Sigmoid colon (tissue), 7 donors: ENCODE data around the gene HDAC4. TPM values are rescaled to one million over a fixed set of nuclear protein-coding genes. Genes with fewer than 3 reads are reported as not detected.

Experiments used
- DNase-seq: peaks from one replicate; pipeline ENCODE4 v3.0.0-alpha.2; 2019
- H3K27ac ChIP-seq, 4 donors: fragments of 200-600 bp; sonication (generic); one replicate each; pipeline ENCODE4 v1.5.1; 2016 to 2019; ENCODE audit warnings: mild to moderate bottlenecking in 1 of 4
- H3K27me3 ChIP-seq, 3 donors: fragments of 200-600 bp; sonication (generic); one replicate each; pipeline ENCODE4 v1.5.1; 2019; ENCODE audit warnings: mild to moderate bottlenecking in 1 of 3
- H3K36me3 ChIP-seq, 4 donors: fragments of 200-600 bp; sonication (generic); one replicate each; pipeline ENCODE4 v1.5.1; 2016 to 2019
- H3K4me1 ChIP-seq, 4 donors: fragments of 200-600 bp; sonication (generic); one replicate each; pipeline ENCODE4 v1.5.1; 2017 to 2019
- H3K4me3 ChIP-seq, 4 donors: fragments of 200-600 bp; sonication (generic); one replicate each; pipeline ENCODE4 v1.5.1; 2017 to 2019; ENCODE audit warnings: mild to moderate bottlenecking in 2 of 4, moderate library complexity in 1 of 4
- H3K9me3 ChIP-seq, 4 donors: fragments of 200-600 bp in 3 of 4; sonication (generic) in 3 of 4; one replicate each; pipeline versions ENCODE4 v1.5.1 to v1.6.1; 2013 to 2019
- CTCF ChIP-seq, 4 experiments: fragments of 450-650 bp in 3 of 4; fragments of 200-600 bp in 1 of 4; IDR thresholded peaks; one replicate each; pipeline ENCODE4 v1.5.1; 2016 to 2019; ENCODE audit warnings: antibody characterized with exemption in 4 of 4, mild to moderate bottlenecking in 3 of 4, moderate library complexity in 2 of 4
- EP300 ChIP-seq, 4 donors: sonication (generic); formaldehyde crosslinking; IDR thresholded peaks; one replicate each; pipeline ENCODE4 v1.6.1; 2017; ENCODE audit warnings: antibody characterized with exemption in 4 of 4
- POLR2A ChIP-seq, 2 donors: fragments of 450-650 bp; IDR thresholded peaks; one replicate each; pipeline ENCODE4 v1.6.1; 2016; ENCODE audit warnings: antibody characterized with exemption in 2 of 2, mild to moderate bottlenecking in 2 of 2, moderate library complexity in 2 of 2
- POLR2AphosphoS5 ChIP-seq, 4 donors: sonication (generic); formaldehyde crosslinking; IDR thresholded peaks; one replicate each; pipeline ENCODE4 v1.6.1; 2017; ENCODE audit warnings: antibody characterized with exemption in 4 of 4
- WGBS, 2 donors: extraction: QIAGEN DNeasy Blood & Tissue Kit; methylation state at CpG; one replicate each; pipeline ENCODE4 v1.1.7; 2013; 5-methylcytosine and 5-hydroxymethylcytosine counted together
- intact Hi-C: fragments of 100-400 bp; cut with DNase I; formaldehyde crosslinking; loops from one replicate; pipeline ENCODE4 v1.15.1; 2023
- polyA plus RNA-seq, 3 donors: library from polyadenylated mRNA; stranded (reverse); fragments of 200-250 nt; gene quantifications; one replicate each; pipeline ENCODE4 v1.2.3, GENCODE V29; 2013
- total RNA-seq, 4 donors: library from RNA; depleted of rRNA; stranded (reverse); fragments of >200 nt; gene quantifications; one replicate each; pipeline ENCODE4 v1.1.0, GENCODE V29; 2016
- donor health status: healthy with polysubstance abuse.
- donor health status: Bipolar disorder and iron deficiency.
- donor health status: healthy.

HDAC4 gene
- total and polyA plus RNA-seq, 7 donors = 1.8 to 196 (median 77.0) TPM

DNA sequence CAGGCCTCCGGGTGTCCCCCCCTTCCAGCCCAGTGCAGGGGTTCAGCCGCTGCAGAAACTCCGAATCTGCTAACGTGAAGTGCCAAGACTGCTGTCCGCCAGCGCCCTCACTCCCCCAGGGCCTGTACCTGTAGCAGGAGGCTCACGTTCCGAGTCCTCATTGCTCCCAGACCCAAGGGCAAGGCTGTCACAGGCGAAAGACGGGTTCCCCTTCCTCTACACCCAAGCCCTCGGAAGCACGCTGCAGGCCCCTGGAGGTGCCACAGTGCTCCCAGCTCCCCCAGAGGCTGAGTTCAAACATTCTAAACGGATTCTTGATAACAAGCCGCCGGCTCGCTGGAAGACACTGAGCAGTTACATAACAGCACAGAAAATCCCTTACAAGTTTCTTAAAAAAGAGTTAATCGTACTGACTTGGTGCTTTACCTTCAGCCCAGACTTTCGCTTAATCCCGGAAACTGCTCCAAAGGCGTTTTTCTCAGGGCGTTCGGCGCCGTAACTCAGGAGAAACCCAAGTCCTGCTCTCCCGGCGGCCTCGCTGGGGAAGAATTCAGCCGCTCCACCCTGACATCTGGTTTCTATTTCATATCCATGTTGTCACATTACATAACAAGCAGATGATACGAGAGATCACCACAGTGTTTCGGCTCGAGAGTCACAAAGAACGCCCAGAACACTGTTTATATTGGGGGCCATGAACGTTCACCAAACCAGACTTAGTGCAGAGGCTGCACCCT lies 92.0 kb downstream of the HDAC4 start:
- peaks cover 4 to 93% (median 88%) of the 10 kb centered on the region in 4 donors for H3K4me1 ChIP-seq
- H3K9me3 ChIP-seq = no peaks in the 10 kb centered on the region
- 71 to 84% methylated on average over 33 of the region's 33 CpGs for WGBS, 2 donors
- H3K27ac ChIP-seq = peak overlapping the region; percentile 93 to 97 (median 96)
- TF ChIP-seq POLR2AphosphoS5 (IDR thresholded peaks at IDR 0.05) = peak; percentile 80 to 92 (median 88)
- peak in 3 of 4 donors; percentile 62 to 78 (median 78) for TF ChIP-seq EP300 (IDR thresholded peaks at IDR 0.05)
- peak; percentile 56 to 63 for TF ChIP-seq POLR2A (IDR thresholded peaks at IDR 0.05)
- TF ChIP-seq CTCF (IDR thresholded peaks at IDR 0.05) = no peak
- no peaks in the 10 kb centered on the region for H3K27me3 ChIP-seq
- intact Hi-C loops = loop anchor here (5.0 kb wide), 3 partner anchors 87 to 197 kb away; no protein-coding TSS in a partner anchor
- peak overlapping the region; percentile 48 to 62 (median 54) for H3K4me3 ChIP-seq
- no peaks in the 10 kb centered on the region for H3K36me3 ChIP-seq
- peak; percentile 90 for DNase-seq

- Histone ChIP-seq H3K4me1 (peaks cover 4 to 93% (median 88%) of the 10 kb centered on the region in 4 donors), H3K27ac (peak overlapping the region; percentile 93 to 97 (median 96)), H3K9me3 (no peaks in the 10 kb centered on the region), H3K36me3 (no peaks in the 10 kb centered on the region), H3K27me3 (no peaks in the 10 kb centered on the region), H3K4me3 (peak overlapping the region; percentile 48 to 62 (median 54))
- 82 to 91% methylated on average over 16 of the region's 16 CpGs for WGBS, 2 donors
- intact Hi-C loops = loop anchor here (5.0 kb wide), 3 partner anchors 86 to 196 kb away; no protein-coding TSS in a partner anchor
- peak; percentile 75 for DNase-seq
- TF ChIP-seq POLR2AphosphoS5 (IDR thresholded peaks at IDR 0.05) (peak in 1 of 4 donors; percentile 26), CTCF (IDR thresholded peaks at IDR 0.05) (no peak)
These were observed 92.8 kb downstream of the HDAC4 start for GRCh38 chr2:239307921-239308613.

- peak overlapping the region; percentile 48 to 62 (median 54) for H3K4me3 ChIP-seq
- no peak for TF ChIP-seq POLR2AphosphoS5 (IDR thresholded peaks at IDR 0.05)
- no peak for TF ChIP-seq POLR2A (IDR thresholded peaks at IDR 0.05)
- no peak for TF ChIP-seq EP300 (IDR thresholded peaks at IDR 0.05)
- TF ChIP-seq CTCF (IDR thresholded peaks at IDR 0.05) = no peak
- 94 to 97% methylated on average over 8 of the region's 8 CpGs for WGBS, 2 donors
- peak overlapping the region; percentile 93 to 97 (median 96) for H3K27ac ChIP-seq
- H3K27me3 ChIP-seq = no peaks in the 10 kb centered on the region
- H3K4me1 ChIP-seq = peaks cover 4 to 93% (median 88%) of the 10 kb centered on the region in 4 donors
- H3K36me3 ChIP-seq = no peaks in the 10 kb centered on the region
- no peaks in the 10 kb centered on the region for H3K9me3 ChIP-seq
- no peak for DNase-seq
- intact Hi-C loops = loop anchor here (5.0 kb wide), 3 partner anchors 85 to 195 kb away; no protein-coding TSS in a partner anchor
These were observed 93.6 kb downstream of the HDAC4 start for GRCh38 chr2:239307221-239307569.

DNA sequence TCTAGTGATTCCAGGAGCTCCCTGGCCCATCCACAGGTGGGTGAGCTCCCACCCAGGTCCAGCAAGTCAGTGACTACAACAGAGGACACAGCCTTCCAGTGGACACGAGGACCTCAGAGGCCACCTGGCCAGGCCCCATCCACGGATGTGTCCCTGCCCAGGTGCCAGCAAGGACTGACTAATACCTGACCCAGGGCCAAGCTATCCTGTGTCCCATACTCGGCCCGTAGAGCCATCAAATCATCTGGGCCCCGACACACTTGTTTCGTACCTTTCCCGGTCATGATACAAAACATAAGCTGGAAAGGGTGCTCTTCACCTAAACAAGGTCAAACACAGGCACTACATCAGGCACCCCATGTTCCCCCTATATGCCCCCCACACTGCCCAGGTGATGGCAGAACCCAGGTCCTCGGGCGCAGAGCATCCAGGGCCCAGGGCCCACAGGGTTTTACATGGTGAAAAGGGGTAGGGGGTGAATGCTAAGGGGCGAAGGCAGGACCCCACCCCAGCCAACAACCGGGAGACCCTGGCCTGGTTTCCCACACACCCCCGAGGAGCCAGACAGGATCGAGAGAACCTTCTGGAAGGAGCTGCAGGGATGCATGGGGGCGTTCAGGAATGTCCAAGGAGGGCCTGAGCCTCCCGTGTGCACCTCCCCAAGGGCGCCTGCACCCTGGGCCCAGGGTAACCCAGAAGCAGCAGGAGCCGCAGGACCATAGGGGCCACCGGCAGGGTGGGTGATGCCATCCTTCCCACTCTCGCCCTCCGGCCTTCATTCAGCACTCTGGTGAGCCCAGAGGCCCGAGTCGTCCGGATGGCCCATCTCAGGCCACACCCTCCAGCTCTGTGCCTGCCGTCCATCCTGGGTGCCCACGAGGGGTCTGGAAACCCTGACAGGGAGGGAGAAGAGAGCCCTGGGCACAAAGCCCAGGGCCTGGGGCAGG lies 94.3 kb downstream of the HDAC4 start:
- Histone ChIP-seq H3K4me1 (peaks cover 4 to 93% (median 88%) of the 10 kb centered on the region in 4 donors), H3K36me3 (no peaks in the 10 kb centered on the region), H3K9me3 (no peaks in the 10 kb centered on the region), H3K27ac (peak overlapping the region; percentile 93 to 97 (median 96)), H3K4me3 (peak overlapping the region; percentile 48 to 62 (median 54)), H3K27me3 (no peaks in the 10 kb centered on the region)
- DNase-seq = peak; percentile 77
- intact Hi-C loops = loop anchor here (5.0 kb wide), 3 partner anchors 84 to 194 kb away; no protein-coding TSS in a partner anchor
- WGBS, 2 donors = 93 to 94% methylated on average over 25 of the region's 25 CpGs
- peak in 1 of 4 donors; percentile 13 for TF ChIP-seq POLR2AphosphoS5 (IDR thresholded peaks at IDR 0.05)
- TF ChIP-seq POLR2A (IDR thresholded peaks at IDR 0.05) = no peak
